ENCODE results near the gene SPAG16.

Gene SPAG16

DNA sequence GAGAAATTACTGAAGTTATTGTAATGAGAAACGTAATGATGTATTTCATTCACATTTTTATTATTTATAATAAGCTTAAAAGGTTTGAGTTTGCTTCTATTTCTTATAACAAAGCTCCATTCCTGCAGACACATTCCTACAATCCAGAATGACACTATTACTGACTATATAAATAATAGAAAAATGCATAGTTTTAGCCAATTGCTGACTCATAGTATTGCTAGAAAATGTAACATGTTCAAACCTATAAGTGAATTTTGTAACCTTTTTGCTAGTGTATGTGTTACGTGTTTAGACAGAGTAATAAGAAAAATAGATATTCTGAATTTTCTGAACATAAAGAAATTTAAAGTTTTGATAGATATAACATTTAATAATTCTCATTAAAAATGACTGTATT lies 1117.3 kb downstream of the SPAG16 start:
- ChIA-PET CTCF (no interaction called here), POLR2A (no interaction called here)
- H3K4me3 ChIP-seq (ENCODE audit: low read depth, low read length): no peak overlapping the region
- TF ChIP-seq, protein P1, sequence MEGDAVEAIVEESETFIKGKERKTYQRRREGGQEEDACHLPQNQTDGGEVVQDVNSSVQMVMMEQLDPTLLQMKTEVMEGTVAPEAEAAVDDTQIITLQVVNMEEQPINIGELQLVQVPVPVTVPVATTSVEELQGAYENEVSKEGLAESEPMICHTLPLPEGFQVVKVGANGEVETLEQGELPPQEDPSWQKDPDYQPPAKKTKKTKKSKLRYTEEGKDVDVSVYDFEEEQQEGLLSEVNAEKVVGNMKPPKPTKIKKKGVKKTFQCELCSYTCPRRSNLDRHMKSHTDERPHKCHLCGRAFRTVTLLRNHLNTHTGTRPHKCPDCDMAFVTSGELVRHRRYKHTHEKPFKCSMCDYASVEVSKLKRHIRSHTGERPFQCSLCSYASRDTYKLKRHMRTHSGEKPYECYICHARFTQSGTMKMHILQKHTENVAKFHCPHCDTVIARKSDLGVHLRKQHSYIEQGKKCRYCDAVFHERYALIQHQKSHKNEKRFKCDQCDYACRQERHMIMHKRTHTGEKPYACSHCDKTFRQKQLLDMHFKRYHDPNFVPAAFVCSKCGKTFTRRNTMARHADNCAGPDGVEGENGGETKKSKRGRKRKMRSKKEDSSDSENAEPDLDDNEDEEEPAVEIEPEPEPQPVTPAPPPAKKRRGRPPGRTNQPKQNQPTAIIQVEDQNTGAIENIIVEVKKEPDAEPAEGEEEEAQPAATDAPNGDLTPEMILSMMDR (IDR thresholded peaks at IDR 0.05; ENCODE audit: insufficient read depth, low read length, missing control alignments): no peak
- no peak for DNase-seq (ENCODE audit: low read depth, low spot score)

DNA sequence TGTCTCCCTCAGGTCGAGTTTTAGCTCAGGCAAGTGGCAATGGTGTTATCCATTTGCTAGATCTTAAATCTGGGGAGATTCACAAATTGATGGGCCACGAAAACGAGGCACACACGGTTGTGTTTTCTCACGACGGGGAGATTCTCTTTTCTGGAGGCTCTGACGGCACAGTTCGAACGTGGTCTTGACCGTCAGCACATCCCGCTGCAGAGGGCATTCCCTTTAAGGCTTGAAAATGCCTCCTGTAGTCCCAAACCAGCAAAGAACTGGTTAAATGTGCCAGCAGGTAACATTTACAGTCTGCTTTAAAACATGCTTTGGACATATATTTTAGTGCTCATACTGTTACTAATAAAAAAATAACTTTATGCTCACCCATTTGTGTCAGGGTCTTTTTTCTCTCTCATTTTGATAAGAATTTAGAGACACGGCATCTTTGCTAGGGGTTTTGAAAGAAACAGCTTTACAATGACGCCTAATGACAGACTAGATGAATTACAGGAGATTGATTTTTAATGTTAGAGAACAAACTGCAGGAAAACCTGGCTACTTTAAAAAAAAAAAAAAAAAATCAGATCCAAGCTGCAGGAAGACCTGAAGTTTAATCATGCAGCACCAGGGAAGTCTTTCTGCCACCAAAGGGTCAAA lies 1126.0 kb downstream of the SPAG16 start:
- H3K4me3 ChIP-seq (ENCODE audit: low read depth, low read length): no peak overlapping the region
- TF ChIP-seq, protein P1 (IDR thresholded peaks at IDR 0.05; ENCODE audit: insufficient read depth, low read length, missing control alignments): no peak
- no peak for DNase-seq (ENCODE audit: low read depth, low spot score)
- ChIA-PET POLR2A (no interaction called here), CTCF (no interaction called here)

DNA sequence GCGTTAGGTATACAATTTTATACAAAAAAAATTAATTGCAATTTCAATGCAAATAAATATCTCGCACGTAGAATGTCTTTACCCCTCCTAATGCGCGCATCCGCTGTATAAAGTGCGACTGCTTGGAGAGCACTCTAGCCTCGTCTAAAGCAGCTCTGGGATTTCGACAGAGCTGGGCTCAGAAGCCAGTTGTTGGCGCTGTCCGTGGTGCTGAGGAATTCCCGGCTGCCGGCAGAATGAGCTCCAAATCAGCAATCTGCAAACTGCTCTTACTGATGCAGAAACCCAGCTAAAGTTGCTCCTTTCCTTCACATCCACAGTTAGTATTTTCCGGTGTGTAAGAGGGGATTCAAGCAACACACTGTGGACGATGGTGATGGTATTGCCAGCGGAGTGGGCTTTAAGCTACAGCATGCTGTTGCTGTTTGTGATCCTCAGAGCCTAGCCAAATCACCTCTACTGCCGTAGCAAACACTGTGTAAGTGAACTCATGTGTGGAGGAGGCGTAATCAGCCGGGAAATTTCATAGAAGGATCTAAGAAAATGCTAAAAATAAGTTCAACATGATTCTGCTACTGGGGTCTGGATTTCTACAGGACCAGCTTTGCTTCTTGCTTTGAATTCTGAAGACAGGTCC lies 1126.8 kb downstream of the SPAG16 start, which contains the start of gene VWC2L:
Gene VWC2L, plus strand, starts transcription at position 137 of the 637 bp plus-strand sequence. CDS start 3,140 bp downstream, outside the sequence.
- POLR2A ChIA-PET: no interaction called here
- DNase-seq (ENCODE audit: low read depth, low spot score): peak; percentile 14
- TF ChIP-seq, protein P1 (IDR thresholded peaks at IDR 0.05; ENCODE audit: insufficient read depth, low read length, missing control alignments): no peak
- H3K4me3 ChIP-seq (ENCODE audit: low read depth, low read length): no peak within 1 kb of the TSS
- CTCF ChIA-PET: no interaction called here

DNA sequence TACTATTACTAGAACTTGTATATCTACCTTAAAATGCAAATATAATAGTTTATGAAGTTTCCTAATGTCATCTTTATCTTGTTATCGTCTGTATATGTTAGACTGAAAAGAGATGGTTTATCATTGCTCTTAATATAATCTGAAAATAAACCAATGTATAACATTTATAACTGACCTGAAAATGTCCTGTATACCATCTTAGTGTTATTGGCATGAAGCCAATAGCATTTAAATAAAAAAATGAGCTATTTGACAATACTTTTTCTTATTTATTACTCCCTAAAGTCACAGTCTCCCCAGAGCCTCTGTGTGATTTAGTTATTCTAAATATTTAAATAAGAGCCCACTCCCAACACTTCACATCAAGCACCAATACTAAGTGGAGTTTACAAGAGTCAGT lies 1128.4 kb downstream of the SPAG16 start:
- TF ChIP-seq, protein P1 (IDR thresholded peaks at IDR 0.05; ENCODE audit: insufficient read depth, low read length, missing control alignments): no peak
- POLR2A ChIA-PET: no interaction called here
- CTCF ChIA-PET: no interaction called here
- H3K4me3 ChIP-seq (ENCODE audit: low read depth, low read length): no peak overlapping the region
- DNase-seq (ENCODE audit: low read depth, low spot score): no peak

DNA sequence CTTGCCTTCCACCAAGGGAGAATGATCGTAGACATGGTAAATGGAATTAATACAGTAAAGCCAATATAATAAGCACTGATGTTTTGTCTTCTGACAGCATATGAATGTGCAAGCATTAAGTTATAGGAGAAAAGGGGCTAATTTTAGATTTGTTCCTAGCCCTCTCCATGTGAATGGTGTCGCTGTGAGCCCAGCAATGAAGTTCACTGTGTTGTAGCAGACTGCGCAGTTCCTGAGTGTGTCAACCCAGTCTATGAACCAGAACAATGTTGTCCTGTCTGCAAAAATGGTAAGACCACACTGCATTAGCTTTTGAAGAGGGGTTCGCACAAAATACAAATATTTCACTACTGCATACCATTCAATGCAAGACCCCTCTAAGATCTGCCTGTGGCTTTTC lies 1152.2 kb downstream of the SPAG16 start:
- DNase-seq (ENCODE audit: low read depth, low spot score): no peak
- TF ChIP-seq, protein P1 (IDR thresholded peaks at IDR 0.05; ENCODE audit: insufficient read depth, low read length, missing control alignments): no peak

DNA sequence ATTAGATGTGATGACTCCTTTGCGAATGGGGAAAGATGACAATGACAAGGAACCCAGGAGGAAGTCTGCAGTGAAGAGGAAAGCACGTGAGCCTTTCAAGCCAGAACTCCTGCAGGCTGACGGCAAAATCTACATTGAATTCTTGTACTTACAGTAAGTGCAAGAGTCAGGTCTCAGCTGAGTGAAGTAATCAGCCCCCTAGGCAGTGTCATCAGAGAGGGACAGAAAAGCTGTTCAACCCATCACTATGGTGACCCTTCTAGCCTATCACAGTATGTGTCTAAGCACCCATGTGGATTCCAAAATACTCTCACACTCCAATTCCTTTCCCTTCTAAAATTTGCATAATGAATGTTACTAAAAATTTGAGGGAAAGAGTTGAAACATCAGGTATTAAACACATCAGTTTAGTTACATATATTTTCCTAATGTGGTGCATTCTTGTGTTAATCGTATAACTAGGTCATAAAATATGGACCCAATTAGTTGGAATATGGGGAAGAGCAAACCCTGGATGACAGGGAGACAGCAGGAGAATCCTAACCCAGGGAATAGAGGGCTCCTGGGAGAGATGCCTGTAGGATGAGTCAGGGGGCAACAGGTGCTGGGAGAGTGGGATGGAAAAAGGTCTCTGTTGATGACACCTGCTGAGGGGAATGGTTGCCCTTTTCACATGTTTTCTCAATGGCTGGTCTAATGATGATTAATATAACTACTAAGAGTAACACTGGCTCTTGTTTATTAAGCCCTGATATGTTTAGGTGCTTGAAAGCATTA lies 1166.0 kb downstream of the SPAG16 start:
- ChIA-PET CTCF (no interaction called here), POLR2A (no interaction called here)
- TF ChIP-seq, protein P1 (IDR thresholded peaks at IDR 0.05; ENCODE audit: insufficient read depth, low read length, missing control alignments): no peak
- no peak for DNase-seq (ENCODE audit: low read depth, low spot score)
- no peak overlapping the region for H3K4me3 ChIP-seq (ENCODE audit: low read depth, low read length)

More for the DNA sequence above, 1152.2 kb downstream of the SPAG16 start:
- POLR2A ChIA-PET: no interaction called here
- CTCF ChIA-PET: no interaction called here
- no peak overlapping the region for H3K4me3 ChIP-seq (ENCODE audit: low read depth, low read length)
